NCI-H1105 treated with DMSO at 0.1 percent for 48 hours (cell line): ENCODE results near the gene ING4.
A peak's percentile ranks its signal among the peaks of the same experiment; 100 is the strongest.
"Not testable (repeated sequence)": the region's sequence is repeated elsewhere in the genome, so short reads cannot be mapped to it uniquely, and the experiment has no call there.

Experiments used
- DNase-seq: peaks from one replicate; lab custom pipeline; 2025; lab: John Stamatoyannopoulos, UW

Gene ING4

GRCh38 chr12:6662906-6663742 is at the start of gene ING4:
ING4 (minus strand) TSS chr12:6663119; CDS start chr12:6663101, 18 bp downstream.
- peak; percentile 99 for DNase-seq

GRCh38 chr12:6708960-6709394 is 46.1 kb upstream of the ING4 start:
- no peak for DNase-seq

GRCh38 chr12:6708351-6708750 is 45.4 kb upstream of the ING4 start:
- not testable (repeated sequence) for DNase-seq

GRCh38 chr12:6703631-6704030 is 40.7 kb upstream of the ING4 start:
- no peak for DNase-seq

- no peak for DNase-seq
Observed at GRCh38 chr12:6701078-6701768, 38.3 kb upstream of the ING4 start.

GRCh38 chr12:6700646-6701051 is 37.7 kb upstream of the ING4 start, which contains the start of gene PIANP:
PIANP (minus strand) TSS chr12:6700815; CDS start chr12:6698061, 2,754 bp downstream.
- peak; percentile 36 for DNase-seq

- DNase-seq: peak; percentile 19
Observed at GRCh38 chr12:6699989-6700645, 37.2 kb upstream of the ING4 start.

- no peak for DNase-seq
Observed at GRCh38 chr12:6699259-6699988, 36.5 kb upstream of the ING4 start.

- no peak for DNase-seq
Observed at GRCh38 chr12:6698352-6699046, 35.6 kb upstream of the ING4 start.

- no peak for DNase-seq
Observed at GRCh38 chr12:6697584-6698351, 34.8 kb upstream of the ING4 start.

GRCh38 chr12:6696690-6697583 is 34.0 kb upstream of the ING4 start:
- DNase-seq: no peak

GRCh38 chr12:6695313-6696045 is 32.6 kb upstream of the ING4 start:
- DNase-seq: no peak

GRCh38 chr12:6694701-6695100 is 31.8 kb upstream of the ING4 start:
- no peak for DNase-seq

- no peak for DNase-seq
Observed at GRCh38 chr12:6693832-6694355, 31.0 kb upstream of the ING4 start.

- no peak for DNase-seq
Observed at GRCh38 chr12:6692888-6693287, 30.0 kb upstream of the ING4 start.

- DNase-seq: no peak
Observed at GRCh38 chr12:6691473-6691872, 28.6 kb upstream of the ING4 start.

GRCh38 chr12:6688999-6689882 is 26.3 kb upstream of the ING4 start, which contains the start of gene ZNF384:
ZNF384 (minus strand) TSS chr12:6689375; CDS start chr12:6679520, 9,855 bp downstream.
- peak; percentile 99 for DNase-seq
